NCI-H187 treated with DMSO at 0.1 percent for 48 hours (cell line): ENCODE data around the gene GLI3.

Source experiments
- DNase-seq: peaks from one replicate; lab custom pipeline; 2025; lab: John Stamatoyannopoulos, UW

Gene GLI3

DNA sequence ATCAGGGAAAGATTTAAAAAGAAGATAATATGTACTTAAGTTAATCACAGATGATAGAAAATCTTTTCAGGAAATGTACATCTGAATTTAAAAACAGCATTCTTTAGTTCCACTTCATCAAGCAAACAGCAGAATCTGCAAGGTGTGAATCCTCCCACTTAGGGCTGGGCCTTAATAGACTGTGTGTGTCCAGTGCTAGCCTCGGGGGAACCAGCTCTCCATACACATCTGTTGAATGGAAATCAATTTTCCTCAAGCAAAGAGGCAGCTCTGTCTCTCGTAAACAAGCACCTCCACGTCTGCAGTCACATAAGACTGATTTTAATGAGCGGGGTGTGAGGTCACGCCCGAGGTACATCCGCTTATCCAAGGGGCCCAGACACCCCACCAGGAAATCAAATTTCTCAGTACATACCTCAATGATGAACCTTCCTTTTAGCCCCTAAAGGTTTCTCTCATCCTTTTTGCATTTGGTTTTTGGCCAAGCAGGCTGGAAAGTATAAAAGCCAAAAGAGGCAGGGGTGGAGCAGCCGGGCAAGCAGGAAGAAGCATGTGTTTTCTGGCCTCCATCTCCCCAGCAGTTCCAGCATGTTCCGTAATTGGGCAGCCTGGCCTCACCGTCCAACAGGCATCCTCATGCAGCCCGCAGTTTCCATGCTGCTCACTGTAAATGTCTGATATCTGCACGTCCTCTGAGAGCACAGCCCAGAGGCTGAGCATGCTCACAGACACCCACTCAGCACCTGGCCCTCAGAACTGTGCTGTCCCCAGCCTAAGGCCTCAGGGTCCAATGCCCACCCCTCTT, 131.3 kb downstream of the GLI3 start:
- no peak for DNase-seq

DNA sequence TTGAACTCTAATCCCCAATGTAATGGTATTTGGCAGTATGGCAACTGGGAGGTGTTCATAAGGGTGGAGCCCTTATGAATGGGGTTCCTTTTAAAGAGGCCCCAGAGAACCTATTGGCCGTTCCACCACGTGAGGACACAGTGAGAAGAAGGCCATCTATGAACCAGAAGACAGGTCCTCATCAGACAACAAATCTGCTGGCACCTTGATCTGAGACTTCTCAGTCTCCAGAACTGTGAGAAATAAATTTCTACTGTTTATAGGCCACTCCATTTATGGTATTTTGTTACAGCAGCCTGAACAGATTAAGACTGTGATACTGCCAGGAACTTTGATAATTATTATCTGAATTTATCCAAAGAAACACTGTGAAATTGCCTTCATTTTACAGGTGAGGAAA, 132.3 kb downstream of the GLI3 start:
- no peak for DNase-seq

DNA sequence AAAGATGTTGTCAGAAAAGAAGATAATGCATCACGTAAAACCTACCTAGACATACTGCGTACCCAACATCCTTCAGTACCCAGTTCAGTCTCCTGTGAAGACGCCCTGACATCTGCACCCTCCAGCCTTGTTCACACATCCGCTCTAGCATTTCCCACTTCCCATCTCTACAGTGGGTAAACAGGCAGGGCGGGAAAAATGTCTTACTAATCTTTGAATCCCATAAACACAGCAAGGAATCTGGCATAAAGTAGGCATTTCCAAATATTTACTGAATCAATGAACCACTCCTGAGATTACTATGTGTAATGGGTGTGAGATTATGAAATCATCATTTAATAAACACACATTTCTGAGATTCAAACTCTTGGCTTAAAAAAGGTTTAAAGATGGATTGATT, 132.8 kb downstream of the GLI3 start:
- no peak for DNase-seq

GRCh38 chr7:42103456-42103855, 133.6 kb downstream of the GLI3 start:
- no peak for DNase-seq

DNA sequence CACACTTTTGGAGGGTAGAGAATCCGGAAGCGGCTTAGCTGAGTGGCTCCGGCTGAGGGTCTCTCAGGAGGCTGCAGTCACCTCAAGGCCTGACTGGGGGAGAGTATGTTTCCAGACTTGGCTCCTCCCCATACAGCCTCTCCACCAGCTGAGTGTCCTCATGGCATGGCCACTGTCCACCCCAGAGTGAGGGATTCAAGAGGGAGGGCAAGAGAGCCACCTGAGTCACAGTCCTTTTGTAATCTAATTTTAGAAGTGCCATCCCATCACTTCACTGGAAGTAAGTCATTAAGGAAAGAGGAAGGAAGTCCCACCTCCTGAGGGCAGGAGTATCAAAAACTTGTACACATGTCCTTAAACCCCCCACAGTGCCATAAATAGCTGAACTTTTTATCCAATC, 134.0 kb downstream of the GLI3 start:
- DNase-seq: no peak

GRCh38 chr7:42102301-42102700, 134.7 kb downstream of the GLI3 start:
- DNase-seq: no peak

DNA sequence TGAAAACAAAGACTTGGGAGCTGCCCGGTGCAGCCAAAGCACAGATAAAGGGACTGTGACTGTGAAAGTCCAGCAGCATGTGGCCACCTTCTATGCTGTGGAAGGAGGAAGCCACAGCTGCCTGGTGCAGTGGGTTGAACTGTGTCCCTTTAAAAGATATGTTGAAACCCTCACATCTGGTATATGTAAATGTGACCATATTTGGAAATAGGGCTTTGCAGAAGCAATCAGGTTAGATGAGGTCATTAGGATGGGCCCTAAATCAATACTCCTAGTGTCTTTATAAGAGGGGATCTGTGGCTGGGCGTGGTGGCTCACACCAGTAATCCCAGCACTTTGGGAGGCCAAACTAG, 136.9 kb downstream of the GLI3 start:
- DNase-seq: no peak

DNA sequence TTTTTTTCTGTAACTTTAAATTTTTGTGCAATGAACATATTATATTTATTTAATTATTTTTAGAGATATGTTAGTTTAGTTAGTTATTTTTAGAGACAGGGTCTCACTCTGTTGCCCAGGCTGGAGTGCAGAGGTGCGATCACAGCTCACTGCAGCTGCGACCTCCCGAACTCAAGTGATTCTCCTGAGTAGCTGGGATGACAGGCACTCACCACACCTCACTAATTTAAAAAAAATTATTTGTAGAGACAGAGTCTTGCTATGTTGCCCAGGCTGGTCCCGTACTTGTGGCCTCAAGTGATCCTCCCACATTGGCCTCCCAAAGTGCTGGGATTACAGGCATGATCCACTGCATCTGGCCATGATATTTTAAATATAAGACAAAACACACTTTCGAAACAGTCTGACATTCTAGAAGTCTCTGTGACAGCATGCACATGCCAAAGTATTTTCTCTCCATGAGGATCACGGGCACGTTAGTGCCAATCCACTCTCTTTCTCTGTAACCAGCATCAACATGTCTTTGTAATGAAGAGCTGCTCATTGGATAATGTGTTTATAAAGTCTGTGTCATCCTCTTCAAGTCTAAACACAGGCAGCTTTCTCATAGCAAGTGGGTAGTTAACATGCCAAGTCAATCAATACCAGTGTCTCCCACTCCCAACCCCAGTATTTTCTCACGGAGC, 137.4 kb downstream of the GLI3 start:
- DNase-seq: no peak

- DNase-seq: no peak
Measured at GRCh38 chr7:42099066-42099465, 137.9 kb downstream of the GLI3 start.

DNA sequence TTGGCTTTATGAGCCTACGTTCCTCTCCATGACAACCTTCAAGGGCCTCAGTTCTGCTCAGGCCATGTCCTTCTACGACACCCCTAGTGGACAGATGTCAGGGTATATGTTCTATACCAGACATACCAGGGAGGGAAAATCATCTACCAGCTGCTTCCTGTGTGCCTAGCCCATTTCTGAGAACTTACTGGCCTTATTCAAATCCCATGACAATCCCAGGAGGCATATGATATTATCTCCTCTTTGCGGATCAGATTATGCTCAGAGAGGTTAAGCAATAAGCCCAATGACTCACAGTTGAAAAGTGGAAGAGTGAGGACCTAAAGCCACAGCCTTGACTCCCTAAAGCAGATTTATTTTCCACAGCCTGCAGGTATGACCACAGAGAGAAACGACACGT, 139.3 kb downstream of the GLI3 start:
- DNase-seq: no peak

- no peak for DNase-seq
Measured at GRCh38 chr7:42096681-42097561, 140.1 kb downstream of the GLI3 start.

DNA sequence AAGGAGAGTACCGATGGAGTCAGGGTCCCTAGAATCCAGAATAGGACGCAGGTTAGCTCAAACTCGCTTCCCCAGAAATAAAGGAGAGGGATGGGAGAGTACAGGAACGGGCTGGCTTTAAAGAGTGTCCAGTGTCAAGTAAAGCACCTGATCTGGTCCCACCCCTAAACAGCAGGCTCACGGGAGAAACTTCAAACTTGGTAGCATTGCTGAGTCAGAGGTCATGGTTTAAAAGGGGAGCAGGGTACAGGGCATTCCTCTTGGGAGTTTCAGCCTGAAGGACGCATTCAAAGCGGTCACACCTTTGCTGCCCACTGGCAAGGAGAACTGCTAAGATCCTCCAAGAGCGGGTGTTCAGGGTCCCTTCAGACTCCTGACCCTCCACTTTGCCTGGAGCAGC, 140.7 kb downstream of the GLI3 start:
- DNase-seq: no peak

DNA sequence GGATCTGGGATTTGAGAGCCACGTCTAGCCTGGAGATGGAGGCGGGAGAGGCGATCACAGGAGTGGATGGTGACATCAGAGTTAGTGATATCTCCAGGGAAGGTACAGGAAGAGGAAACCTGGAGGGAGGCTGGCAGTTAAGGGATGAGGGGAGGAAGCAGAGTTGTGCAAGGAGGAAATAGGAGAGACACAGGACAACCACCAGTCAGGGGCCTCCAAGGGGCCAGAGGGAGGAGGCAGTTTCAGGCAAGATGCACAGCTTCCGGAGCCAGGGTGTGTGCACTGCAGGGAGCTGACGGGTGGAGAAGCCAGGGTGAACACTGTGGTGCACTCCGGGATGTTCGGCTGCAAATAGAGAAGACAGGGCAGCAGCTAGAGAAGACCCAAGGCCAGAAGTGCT, 141.2 kb downstream of the GLI3 start:
- no peak for DNase-seq

DNA sequence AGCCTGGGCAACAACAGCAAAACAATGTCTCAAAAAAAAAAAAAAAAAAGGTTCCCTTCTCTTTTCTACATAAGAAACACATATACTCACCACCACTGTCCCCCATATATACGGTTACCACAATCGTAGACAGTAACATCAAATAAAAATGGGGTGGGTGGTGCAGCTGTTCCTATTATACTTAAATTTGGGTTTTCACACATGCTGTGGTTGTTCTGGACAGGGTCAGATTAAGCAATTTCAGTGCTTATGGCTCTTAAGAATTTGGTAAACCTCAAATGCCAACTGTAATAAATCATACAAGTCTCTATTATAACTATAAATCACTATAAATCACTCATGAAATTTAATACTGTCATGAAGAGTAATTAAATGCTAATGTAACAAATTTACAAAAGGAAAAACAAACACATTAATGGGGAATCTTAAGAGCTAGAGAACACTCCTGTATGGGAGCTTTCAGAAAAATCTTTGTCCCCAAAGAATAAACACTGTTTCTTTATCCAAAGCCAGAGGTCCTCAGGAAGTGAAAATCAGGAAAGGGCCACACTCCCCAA, 143.6 kb downstream of the GLI3 start:
- no peak for DNase-seq

DNA sequence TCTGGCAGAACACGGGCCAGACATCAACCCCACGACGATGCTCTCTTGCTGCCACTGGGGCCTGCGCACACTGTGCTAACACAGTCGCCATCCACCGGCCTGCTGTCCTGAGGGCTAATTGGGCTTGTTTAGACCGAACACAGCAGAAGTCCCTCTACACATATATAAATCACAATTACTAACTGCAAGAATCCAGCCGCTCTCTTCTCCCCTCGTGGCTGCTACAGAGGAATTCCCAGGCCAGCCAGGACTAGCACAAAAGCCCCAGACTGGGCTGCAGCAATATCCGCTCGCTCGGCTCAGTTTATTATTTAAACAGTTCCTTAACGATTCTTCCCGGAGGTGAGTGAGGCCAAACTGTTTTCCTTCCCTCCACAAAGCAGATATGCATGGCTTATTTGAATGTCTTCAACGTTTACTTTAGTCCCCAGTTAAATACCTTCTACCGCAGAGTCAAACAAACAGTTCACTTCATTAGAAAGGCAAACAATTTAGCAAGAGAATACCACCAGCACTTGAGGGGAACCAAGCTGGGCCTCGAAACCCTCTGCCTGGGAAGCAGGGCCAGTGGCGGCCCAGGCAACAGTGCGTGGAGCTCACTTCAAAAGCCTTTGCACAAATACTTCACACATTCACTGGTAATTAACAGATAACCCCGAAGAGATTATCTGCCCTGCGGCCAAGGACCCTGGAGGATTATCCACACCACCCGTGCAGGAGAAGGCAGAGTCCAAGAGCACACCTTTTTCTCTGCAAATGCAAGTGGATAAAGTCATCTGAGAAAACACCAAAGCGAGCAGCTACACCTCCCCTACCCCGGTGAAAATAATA, 145.3 kb downstream of the GLI3 start:
- no peak for DNase-seq

- DNase-seq: no peak
Measured at GRCh38 chr7:42090806-42091205, 146.2 kb downstream of the GLI3 start.

DNA sequence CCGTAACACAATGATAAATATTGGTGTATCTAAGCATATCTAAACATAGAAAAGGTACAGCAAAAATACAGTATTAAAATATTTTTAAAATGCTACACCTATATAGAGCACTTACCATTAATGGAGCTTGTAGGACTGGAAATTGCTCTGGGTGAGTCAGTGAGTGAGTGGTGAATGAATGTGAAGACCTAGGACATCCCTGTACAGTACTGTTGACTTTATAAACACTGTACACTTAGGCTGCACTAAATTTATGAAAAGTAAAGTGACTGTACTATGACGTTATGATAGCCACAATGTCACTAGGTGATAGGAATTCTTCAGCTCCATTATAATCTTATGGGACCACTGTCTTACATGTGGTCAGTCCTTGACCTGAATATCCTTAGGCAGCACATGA, 147.0 kb downstream of the GLI3 start:
- no peak for DNase-seq

- no peak for DNase-seq
Measured at GRCh38 chr7:42087616-42088015, 149.4 kb downstream of the GLI3 start.

DNA sequence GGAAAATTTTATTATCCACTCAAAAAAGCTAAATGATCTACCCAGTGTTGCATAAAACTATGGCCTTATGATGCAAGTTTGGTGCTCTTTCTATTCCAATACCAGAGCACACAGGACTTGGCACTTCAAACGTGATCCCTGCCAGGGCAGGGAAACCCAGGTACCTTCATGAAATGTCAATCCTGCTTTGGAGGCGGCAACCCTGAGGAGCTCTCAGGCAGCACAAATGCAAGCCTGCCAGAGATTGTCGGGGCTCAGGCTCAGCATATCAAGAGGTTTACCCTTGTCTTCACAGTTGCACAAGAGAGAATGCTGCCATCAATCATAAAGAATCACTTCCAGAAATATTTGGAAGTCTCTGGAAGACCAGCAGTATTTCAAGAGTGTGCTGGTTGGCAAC, 151.5 kb downstream of the GLI3 start:
- no peak for DNase-seq

DNA sequence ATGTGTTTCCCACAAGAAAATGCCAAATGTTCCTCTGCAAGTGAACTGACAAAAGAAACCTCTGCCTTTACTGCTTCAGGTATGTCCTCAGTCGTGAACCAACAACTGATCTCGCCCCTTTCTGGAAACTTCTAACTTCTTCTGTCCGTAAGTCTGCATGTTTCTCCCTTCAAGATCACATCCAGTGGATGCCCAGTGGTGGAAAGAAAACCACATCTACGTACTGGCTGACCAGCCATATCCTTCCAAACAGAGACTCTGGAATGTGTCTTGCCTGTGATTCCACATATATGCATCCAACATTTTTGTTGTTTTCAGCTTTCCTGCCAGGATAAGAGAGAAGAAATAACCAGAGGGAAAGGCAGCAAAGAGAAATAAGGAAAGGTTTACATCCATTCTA, 152.7 kb downstream of the GLI3 start:
- no peak for DNase-seq

DNA sequence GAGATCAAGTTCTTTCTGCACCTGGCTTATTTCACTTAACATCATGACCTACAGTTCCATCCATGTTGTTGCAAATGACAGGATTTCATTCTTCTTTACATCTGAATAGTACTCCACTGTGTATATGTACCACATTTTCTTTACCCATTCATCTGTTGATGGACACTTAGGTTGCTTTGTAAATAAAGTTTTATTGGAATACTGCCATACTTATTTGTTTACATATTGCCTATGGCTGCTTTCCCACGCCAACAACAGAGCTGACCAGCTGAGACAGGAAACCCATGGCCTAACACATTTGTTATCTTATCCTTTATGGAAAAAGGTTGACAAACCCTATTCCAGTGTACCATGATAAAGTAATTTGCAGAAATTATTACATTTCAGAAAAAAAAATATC, 153.7 kb downstream of the GLI3 start:
- DNase-seq: no peak

DNA sequence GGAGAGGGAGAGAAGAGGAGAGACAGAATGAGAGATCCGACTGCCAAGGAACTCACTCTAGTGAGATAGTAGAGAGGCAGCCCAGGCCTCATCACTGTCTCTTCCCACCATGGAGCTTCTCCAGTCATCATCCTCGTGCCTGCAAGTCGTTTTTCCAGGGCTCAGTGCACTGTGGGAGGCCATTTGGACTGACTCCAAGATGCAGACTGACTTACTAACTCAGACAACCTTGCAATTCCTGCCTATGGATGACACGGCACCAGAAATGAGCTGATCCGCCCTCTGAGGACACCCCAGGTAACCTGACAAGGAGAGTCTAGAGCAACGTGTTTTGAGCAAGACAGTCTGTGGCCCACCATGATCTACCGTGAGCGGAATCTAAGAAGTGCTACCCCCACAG, 154.9 kb downstream of the GLI3 start:
- no peak for DNase-seq
